ENCODE measurements around the gene IL20RA.

Gene IL20RA

GRCh38 chr6:137010128-137010718, 34.5 kb downstream of the IL20RA start:
- Histone ChIP-seq H3K9me3 (ENCODE audit: control insufficient read depth, insufficient read depth, low read length) (no peaks in the 10 kb centered on the region), H4K20me1 (ENCODE audit: control insufficient read depth, insufficient read depth, low read depth, low read length) (no peaks in the 10 kb centered on the region), H3K9me2 (replicated peaks; ENCODE audit: control insufficient read depth, low read length) (no peaks in the 10 kb centered on the region), H3K4me3 (ENCODE audit: low read length) (no peak overlapping the region), H3K79me2 (ENCODE audit: control insufficient read depth, low read length) (no peaks in the 10 kb centered on the region), H3F3A (ENCODE audit: control insufficient read depth, insufficient read depth) (no peaks in the 10 kb centered on the region), H3K27ac (ENCODE audit: low read depth, low read length) (no peak overlapping the region), H3K4me1 (ENCODE audit: control insufficient read depth, low read length) (no peaks in the 10 kb centered on the region), H3K36me3 (ENCODE audit: control insufficient read depth, low read length) (no peaks in the 10 kb centered on the region), H3K27me3 (ENCODE audit: control insufficient read depth, low read length) (peaks cover 5% of the 10 kb centered on the region), H3K4me2 (ENCODE audit: low read length) (no peak overlapping the region)
- TF ChIP-seq EZH2phosphoT487 (IDR thresholded peaks at IDR 0.05; ENCODE audit: borderline replicate concordance, low read length) (no peak), CTCF (IDR thresholded peaks at IDR 0.05; ENCODE audit: low read depth, low read length, poor library complexity, severe bottlenecking) (no peak)

- no peak overlapping the region for H3K27ac ChIP-seq (ENCODE audit: low read depth, low read length)
- no peaks in the 10 kb centered on the region for H3K79me2 ChIP-seq (ENCODE audit: control insufficient read depth, low read length)
- no peak overlapping the region for H3K4me2 ChIP-seq (ENCODE audit: low read length)
- H3K9me2 ChIP-seq (replicated peaks; ENCODE audit: control insufficient read depth, low read length), result no peaks in the 10 kb centered on the region
- no peaks in the 10 kb centered on the region for H3K27me3 ChIP-seq (ENCODE audit: control insufficient read depth, low read length)
- no peaks in the 10 kb centered on the region for H3K4me1 ChIP-seq (ENCODE audit: control insufficient read depth, low read length)
- H3K36me3 ChIP-seq (ENCODE audit: control insufficient read depth, low read length), result no peaks in the 10 kb centered on the region
- TF ChIP-seq CTCF (IDR thresholded peaks at IDR 0.05; ENCODE audit: low read depth, low read length, poor library complexity, severe bottlenecking) (no peak), EZH2phosphoT487 (IDR thresholded peaks at IDR 0.05; ENCODE audit: borderline replicate concordance, low read length) (no peak)
- no peaks in the 10 kb centered on the region for H3K9me3 ChIP-seq (ENCODE audit: control insufficient read depth, insufficient read depth, low read length)
- H3F3A ChIP-seq (ENCODE audit: control insufficient read depth, insufficient read depth), result no peaks in the 10 kb centered on the region
- no peak overlapping the region for H3K4me3 ChIP-seq (ENCODE audit: low read length)
- H4K20me1 ChIP-seq (ENCODE audit: control insufficient read depth, insufficient read depth, low read depth, low read length), result no peaks in the 10 kb centered on the region
Observed at GRCh38 chr6:137008204-137008603, 36.6 kb downstream of the IL20RA start.

- Histone ChIP-seq H3K27me3 (ENCODE audit: control insufficient read depth, low read length) (no peaks in the 10 kb centered on the region), H3K4me3 (ENCODE audit: low read length) (no peak overlapping the region), H4K20me1 (ENCODE audit: control insufficient read depth, insufficient read depth, low read depth, low read length) (no peaks in the 10 kb centered on the region), H3K27ac (ENCODE audit: low read depth, low read length) (no peak overlapping the region), H3F3A (ENCODE audit: control insufficient read depth, insufficient read depth) (no peaks in the 10 kb centered on the region), H3K9me3 (ENCODE audit: control insufficient read depth, insufficient read depth, low read length) (no peaks in the 10 kb centered on the region), H3K4me2 (ENCODE audit: low read length) (no peak overlapping the region), H3K36me3 (ENCODE audit: control insufficient read depth, low read length) (no peaks in the 10 kb centered on the region), H3K79me2 (ENCODE audit: control insufficient read depth, low read length) (no peaks in the 10 kb centered on the region), H3K4me1 (ENCODE audit: control insufficient read depth, low read length) (no peaks in the 10 kb centered on the region), H3K9me2 (replicated peaks; ENCODE audit: control insufficient read depth, low read length) (no peaks in the 10 kb centered on the region)
- TF ChIP-seq CTCF (IDR thresholded peaks at IDR 0.05; ENCODE audit: low read depth, low read length, poor library complexity, severe bottlenecking), result no peak
- TF ChIP-seq EZH2phosphoT487 (IDR thresholded peaks at IDR 0.05; ENCODE audit: borderline replicate concordance, low read length), result no peak
Observed at GRCh38 chr6:137006056-137006455, 38.7 kb downstream of the IL20RA start.
